ENCODE results near the gene PADI1.

DNA sequence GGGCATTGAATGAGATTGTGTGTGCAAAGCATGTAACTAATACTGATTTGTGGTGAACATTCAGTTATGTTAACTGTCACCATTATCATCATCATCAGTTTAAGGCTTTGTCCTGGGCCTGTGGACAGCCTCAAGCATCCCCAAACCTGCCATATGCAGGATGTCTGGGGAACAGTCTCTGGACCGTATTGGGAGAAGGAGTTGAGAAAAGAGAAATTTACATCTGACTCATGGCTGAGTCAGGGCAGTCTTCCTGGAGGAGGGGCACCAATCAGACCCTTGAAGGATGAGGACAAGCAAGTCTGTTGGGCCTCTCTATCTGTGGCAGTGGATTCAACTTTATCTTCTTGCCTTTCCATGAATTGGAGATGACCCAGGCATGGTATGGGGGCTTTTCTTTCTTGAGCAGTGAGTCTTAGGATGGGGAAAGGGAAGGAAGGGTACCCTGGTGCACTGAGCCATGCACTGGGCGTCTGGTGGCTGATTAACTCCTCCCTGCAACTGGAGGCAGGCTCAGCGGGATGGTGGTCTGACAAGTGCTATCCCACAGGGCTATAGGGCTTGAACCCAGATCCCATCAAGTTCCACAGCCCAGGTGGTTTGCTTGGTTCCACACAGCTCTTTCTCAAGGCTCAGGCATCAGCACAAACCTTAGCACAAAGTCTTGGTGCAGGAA is 46.9 kb downstream of the PADI1 start:
- no peak for TF ChIP-seq CTCF (IDR thresholded peaks at IDR 0.05)
- no peak for TF ChIP-seq POLR2A (IDR thresholded peaks at IDR 0.05)
